HEK293 (cell line): ENCODE measurements around the gene TNFRSF25.

Source experiments
- CTCF ChIA-PET: fragments of 350-600 bp; formaldehyde crosslinking; extraction: SDS; loops from one replicate; lab custom pipeline; 2021; ENCODE audit warnings: antibody characterized with exemption; lab: Yijun Ruan, JAX
- POLR2A ChIA-PET: fragments of 300-600 bp; formaldehyde crosslinking; extraction: SDS; loops from one replicate; lab custom pipeline; 2020; ENCODE audit warnings: antibody characterized with exemption, inconsistent platforms; lab: Yijun Ruan, JAX
- H3K27ac ChIP-seq: fragments of 200-500 bp; sonication (Bioruptor generic); 2 replicates; pipeline ENCODE4 v1.5.1; 2014; ENCODE audit warnings: low read depth, low read length, control low read depth, inconsistent platforms; ENCODE audit errors: extremely low read depth
- H3K36me3 ChIP-seq, 2 experiments: fragments of 200-500 bp in 1 of 2; sonication (Bioruptor generic) in 1 of 2; 1 replicate in 1 of 2; 2 replicates in 1 of 2; pipeline ENCODE4 v1.5.1; 2014 to 2017; ENCODE audit warnings: inconsistent platforms in 2 of 2, low read length in 2 of 2; ENCODE audit not compliant: control insufficient read depth in 2 of 2, insufficient read depth in 1 of 2
- H3K4me1 ChIP-seq: fragments of 200-500 bp; sonication (Bioruptor generic); 2 replicates; pipeline ENCODE4 v1.5.1; 2014; ENCODE audit warnings: mild to moderate bottlenecking, low read length, inconsistent platforms; ENCODE audit not compliant: control insufficient read depth, insufficient read depth
- H3K4me3 ChIP-seq: 2 replicates; pipeline ENCODE4 v1.5.1; 2011; ENCODE audit warnings: low read depth, mild to moderate bottlenecking, control low read depth, low read length, moderate library complexity
- H3K9me3 ChIP-seq: fragments of 200-500 bp; sonication (Bioruptor generic); 2 replicates; pipeline ENCODE4 v1.5.1; 2014; ENCODE audit warnings: low read depth, low read length, inconsistent platforms; ENCODE audit not compliant: control insufficient read depth, insufficient read depth
- EGR2 ChIP-seq: fragments of 450-650 bp; formaldehyde crosslinking; IDR thresholded peaks from 2 replicates; pipeline ENCODE4 v1.5.1; 2016; ENCODE audit warnings: low read depth, missing biosample characterization, missing genetic modification characterization
- GLIS1 ChIP-seq: fragments of 450-650 bp; formaldehyde crosslinking; IDR thresholded peaks from 2 replicates; pipeline ENCODE4 v1.5.1; 2016; ENCODE audit warnings: missing biosample characterization, missing genetic modification characterization
- HOXD13 ChIP-seq: sonication (generic); formaldehyde crosslinking; IDR thresholded peaks from 2 replicates; pipeline ENCODE4 v1.8.0; 2022; ENCODE audit warnings: missing genetic modification reagents, borderline replicate concordance
- OVOL3 ChIP-seq: fragments of 450-650 bp; formaldehyde crosslinking; IDR thresholded peaks from 2 replicates; pipeline ENCODE4 v1.5.1; 2016; ENCODE audit warnings: missing biosample characterization, missing genetic modification characterization
- REST ChIP-seq: fragments of 450-650 bp; formaldehyde crosslinking; IDR thresholded peaks from 2 replicates; pipeline ENCODE4 v1.5.1; 2016; ENCODE audit warnings: missing biosample characterization, missing genetic modification characterization
- SCRT2 ChIP-seq: fragments of 450-650 bp; formaldehyde crosslinking; IDR thresholded peaks from 2 replicates; pipeline ENCODE4 v1.5.1; 2016; ENCODE audit warnings: missing biosample characterization, missing genetic modification characterization
- WT1 ChIP-seq: fragments of 450-650 bp; formaldehyde crosslinking; IDR thresholded peaks from 2 replicates; pipeline ENCODE4 v1.5.1; 2016; ENCODE audit warnings: missing biosample characterization, missing genetic modification characterization
- ZFHX2 ChIP-seq: fragments of 450-650 bp; formaldehyde crosslinking; conservative IDR thresholded peaks from 2 replicates; pipeline ENCODE4 v1.5.1; 2016; ENCODE audit warnings: missing biosample characterization, missing genetic modification characterization
- ZFP37 ChIP-seq: fragments of 450-650 bp; formaldehyde crosslinking; IDR thresholded peaks from 2 replicates; pipeline ENCODE4 v1.5.1; 2016; ENCODE audit warnings: missing biosample characterization, missing genetic modification characterization
- ZIC2 ChIP-seq: fragments of 450-650 bp; formaldehyde crosslinking; IDR thresholded peaks from 2 replicates; pipeline ENCODE4 v1.5.1; 2016; ENCODE audit warnings: missing biosample characterization, missing genetic modification characterization
- ZNF138 ChIP-seq: fragments of 450-650 bp; formaldehyde crosslinking; IDR thresholded peaks from 2 replicates; pipeline ENCODE4 v1.5.1; 2016; ENCODE audit warnings: missing biosample characterization, missing genetic modification characterization, borderline replicate concordance
- ZNF157 ChIP-seq: fragments of 450-650 bp; formaldehyde crosslinking; IDR thresholded peaks from 2 replicates; pipeline ENCODE4 v1.5.1; 2016; ENCODE audit warnings: missing biosample characterization, missing genetic modification characterization
- ZNF280D ChIP-seq: fragments of 450-650 bp; formaldehyde crosslinking; IDR thresholded peaks from 2 replicates; pipeline ENCODE4 v1.5.1; 2016; ENCODE audit warnings: missing biosample characterization, missing genetic modification characterization
- ZNF335 ChIP-seq: fragments of 450-650 bp; formaldehyde crosslinking; conservative IDR thresholded peaks from 2 replicates; pipeline ENCODE4 v1.5.1; 2016; ENCODE audit warnings: missing biosample characterization, missing genetic modification characterization
- ZNF473 ChIP-seq: fragments of 450-650 bp; formaldehyde crosslinking; IDR thresholded peaks from 2 replicates; pipeline ENCODE4 v1.5.1; 2017; ENCODE audit warnings: missing biosample characterization, missing genetic modification characterization
- ZNF48 ChIP-seq: fragments of 450-650 bp; formaldehyde crosslinking; IDR thresholded peaks from 2 replicates; pipeline ENCODE4 v1.5.1; 2016; ENCODE audit warnings: missing biosample characterization, missing genetic modification characterization
- ZNF530 ChIP-seq: fragments of 450-650 bp; formaldehyde crosslinking; IDR thresholded peaks from 2 replicates; pipeline ENCODE4 v1.5.1; 2016; ENCODE audit warnings: low read depth, missing biosample characterization, missing genetic modification characterization
- ZNF560 ChIP-seq: fragments of 450-650 bp; formaldehyde crosslinking; IDR thresholded peaks from 2 replicates; pipeline ENCODE4 v1.5.1; 2017; ENCODE audit warnings: missing biosample characterization, missing genetic modification characterization, borderline replicate concordance
- ZNF610 ChIP-seq: fragments of 450-650 bp; formaldehyde crosslinking; IDR thresholded peaks from 2 replicates; pipeline ENCODE4 v1.5.1; 2016; ENCODE audit warnings: missing biosample characterization, missing genetic modification characterization, borderline replicate concordance
- ZNF629 ChIP-seq: fragments of 450-650 bp; formaldehyde crosslinking; IDR thresholded peaks from 2 replicates; pipeline ENCODE4 v1.5.1; 2017; ENCODE audit warnings: missing biosample characterization, missing genetic modification characterization
- ZNF830 ChIP-seq: fragments of 450-650 bp; IDR thresholded peaks from 2 replicates; pipeline ENCODE4 v1.5.0; 2018; ENCODE audit warnings: missing biosample characterization, missing genetic modification characterization, low read depth, mild to moderate bottlenecking, moderate library complexity
- TF ChIP-seq, protein P1 (sequence below): fragments of 450-650 bp; formaldehyde crosslinking; optimal IDR thresholded peaks from 2 replicates; pipeline ENCODE3; 2016; ENCODE audit warnings: missing biosample characterization, mild to moderate bottlenecking, missing genetic modification characterization

TNFRSF25 gene

GRCh38 chr1:6424619-6425593 is 41.1 kb downstream of the TNFRSF25 start, which contains the start of gene ESPN:
TSS of gene ESPN (plus strand) at chr1:6424776. CDS start at chr1:6424956, 180 bp downstream.
- CTCF ChIA-PET: interaction anchor here (0.7 kb wide), 1 partner anchor 235 kb away, joined by 3 read pairs; no protein-coding TSS in a partner anchor
- TF ChIP-seq ZNF830 (no peak), ZFHX2 (tag by site-specific recombination) (0 out of 2 replicates have a peak, but pooled peaks have one; percentile 2)
- Histone ChIP-seq H3K4me3 (no peak within 1 kb of the TSS; the same call in 1 of the 2 replicates), H3K9me3 (no peaks in the 10 kb centered on the region), H3K27ac (no peak within 1 kb of the TSS), H3K4me1 (no peaks in the 10 kb centered on the region; the same call in 1 of the 2 replicates), H3K36me3 (no peaks in the 10 kb centered on the region)
- POLR2A ChIA-PET: interaction anchor here (0.5 kb wide), 1 partner anchor 181 kb away, joined by 3 read pairs; the partner anchor contains the start of gene HES3

DNA sequence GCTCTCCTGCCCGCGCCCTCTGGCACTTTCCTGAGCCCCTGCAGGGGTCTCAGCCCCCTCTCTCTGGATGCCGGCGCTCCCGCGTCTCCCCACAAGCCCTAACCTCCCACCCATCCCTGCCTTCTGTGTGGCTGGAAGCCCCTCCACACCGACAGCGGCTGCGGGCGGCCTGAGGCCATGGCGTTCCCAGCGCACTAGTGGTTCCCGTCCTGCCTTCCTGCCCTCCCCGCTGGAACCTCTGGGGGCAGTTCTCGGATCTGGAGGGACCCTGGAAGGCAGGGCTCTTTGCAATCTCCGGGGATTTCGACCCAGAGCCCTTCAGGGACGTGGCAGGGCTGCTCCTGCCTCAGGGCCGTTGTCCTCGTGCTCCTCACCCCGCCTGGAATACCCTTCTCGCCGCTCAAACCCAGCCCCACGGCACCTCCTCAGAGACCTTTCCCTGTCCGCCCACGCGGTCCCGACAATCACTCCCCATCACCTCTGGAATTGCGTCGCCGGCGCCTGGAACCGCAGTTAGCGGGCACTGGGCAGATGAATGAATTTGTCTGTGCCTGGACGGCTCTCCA is 41.9 kb downstream of the TNFRSF25 start:
- no peaks in the 10 kb centered on the region for H3K36me3 ChIP-seq
- POLR2A ChIA-PET: interaction anchor here (0.9 to 1.4 kb wide), 3 partner anchors 9 to 30 kb away, joined by 3 to 4 read pairs (median 3); no protein-coding TSS in a partner anchor
- H3K27ac ChIP-seq: no peak overlapping the region
- H3K4me1 ChIP-seq: no peaks in the 10 kb centered on the region; the same call in 1 of the 2 replicates
- CTCF ChIA-PET: interaction anchor here (0.5 to 6.5 kb wide), 19 partner anchors 10 to 222 kb away, joined by 3 to 117 read pairs (median 5); partner anchors contain the start of gene ACOT7
- no peak overlapping the region; the same call in 1 of the 2 replicates for H3K4me3 ChIP-seq
- no peaks in the 10 kb centered on the region for H3K9me3 ChIP-seq
- no peak for TF ChIP-seq ZNF629
- no peak for TF ChIP-seq ZNF157
- no peak for TF ChIP-seq WT1 (tag by site-specific recombination)
- TF ChIP-seq ZNF335 (tag by site-specific recombination): peak; percentile 67
- TF ChIP-seq ZNF473 (tag by site-specific recombination): no peak
- TF ChIP-seq ZNF48 (tag by site-specific recombination): no peak
- TF ChIP-seq OVOL3 (tag by site-specific recombination): no peak
- no peak for TF ChIP-seq ZNF530
- TF ChIP-seq ZIC2 (tag by site-specific recombination): peak; percentile 41
- TF ChIP-seq ZNF560 (tag by site-specific recombination): no peak
- no peak for TF ChIP-seq GLIS1 (tag by site-specific recombination)
- no peak for TF ChIP-seq REST (tag by site-specific recombination)
- TF ChIP-seq, protein P1, sequence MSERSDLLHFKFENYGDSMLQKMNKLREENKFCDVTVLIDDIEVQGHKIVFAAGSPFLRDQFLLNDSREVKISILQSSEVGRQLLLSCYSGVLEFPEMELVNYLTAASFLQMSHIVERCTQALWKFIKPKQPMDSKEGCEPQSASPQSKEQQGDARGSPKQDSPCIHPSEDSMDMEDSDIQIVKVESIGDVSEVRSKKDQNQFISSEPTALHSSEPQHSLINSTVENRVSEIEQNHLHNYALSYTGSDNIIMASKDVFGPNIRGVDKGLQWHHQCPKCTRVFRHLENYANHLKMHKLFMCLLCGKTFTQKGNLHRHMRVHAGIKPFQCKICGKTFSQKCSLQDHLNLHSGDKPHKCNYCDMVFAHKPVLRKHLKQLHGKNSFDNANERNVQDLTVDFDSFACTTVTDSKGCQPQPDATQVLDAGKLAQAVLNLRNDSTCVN (tag by site-specific recombination): peak; percentile 44
- no peak for TF ChIP-seq SCRT2
- no peak for TF ChIP-seq ZFP37 (tag by site-specific recombination)
- no peak for TF ChIP-seq ZNF610
- TF ChIP-seq EGR2 (tag by site-specific recombination): peak; percentile 57
- no peak for TF ChIP-seq ZNF138
- no peak for TF ChIP-seq HOXD13
- no peak for TF ChIP-seq ZNF280D (tag by site-specific recombination)
